ENCODE data around the gene DNAJB4. TPM values are rescaled to one million over a fixed set of nuclear protein-coding genes. Genes with fewer than 3 reads are reported as not detected.
"Not testable (repeated sequence)": the region's sequence is repeated elsewhere in the genome, so short reads cannot be mapped to it uniquely, and the experiment has no call there.

Gene DNAJB4
- total RNA-seq, 2 experiments from 2014 or later: 19.2 to 22.7 TPM

DNA sequence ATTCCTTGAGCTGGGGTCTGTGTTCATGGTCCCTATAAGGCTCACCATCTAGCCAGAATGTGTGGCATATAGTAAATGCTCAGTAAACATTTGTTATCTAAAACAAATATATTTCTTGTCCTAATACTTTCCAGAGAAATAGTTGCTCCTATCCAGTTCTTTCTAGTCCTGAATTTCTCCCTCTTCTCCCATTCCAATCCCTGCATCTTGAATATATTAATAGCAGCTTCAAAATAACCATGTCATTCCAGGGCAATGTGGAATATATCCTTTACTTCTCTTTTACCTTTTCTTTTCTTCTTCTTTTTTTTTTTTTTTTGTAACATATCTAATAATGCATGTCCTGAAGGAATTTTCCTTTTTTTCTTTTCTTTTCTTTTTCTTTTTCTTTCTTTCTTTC, 10.4 kb downstream of the DNAJB4 start:
- H3K9me3 Mint-ChIP-seq: no peaks in the 10 kb centered on the region
- no peak overlapping the region for H3K4me3 Mint-ChIP-seq
- H3K27me3 ChIP-seq (ENCODE audit: control insufficient read depth in 1 of 2, insufficient read depth in 2 of 2, low read length in 2 of 2): no peaks in the 10 kb centered on the region
- ChIA-PET POLR2A (interaction anchor here (1.2 kb wide), 1 partner anchor 36 kb away, joined by 3 read pairs; the partner anchor contains the start of gene FUBP1), CTCF (no interaction called here)
- H3K4me1 Mint-ChIP-seq (ENCODE audit: low read depth): peaks cover 4% of the 10 kb centered on the region
- ATAC-seq (ENCODE audit: poor library complexity) (no peak), DNase-seq (no peak)
- peaks cover 17% of the 10 kb centered on the region for H3K36me3 ChIP-seq (ENCODE audit: insufficient read depth, low read length)
- no peak overlapping the region for H3K27ac ChIP-seq (ENCODE audit: low read depth in 1 of 2, low read length in 2 of 2)
- no peak overlapping the region for H3K4me3 ChIP-seq (ENCODE audit: low read length)
- intact Hi-C loops (cut with DNase I, micrococcal nuclease): no loop called here
- H3K36me3 Mint-ChIP-seq (ENCODE audit: low read depth): peaks cover 35% of the 10 kb centered on the region
- H3K27me3 Mint-ChIP-seq: no peaks in the 10 kb centered on the region
- H3K9me3 ChIP-seq (ENCODE audit: control insufficient read depth in 1 of 2, insufficient read depth in 1 of 2, low read length in 2 of 2): no peaks in the 10 kb centered on the region
- no peak overlapping the region for H3K27ac Mint-ChIP-seq
- TF ChIP-seq, protein P1, sequence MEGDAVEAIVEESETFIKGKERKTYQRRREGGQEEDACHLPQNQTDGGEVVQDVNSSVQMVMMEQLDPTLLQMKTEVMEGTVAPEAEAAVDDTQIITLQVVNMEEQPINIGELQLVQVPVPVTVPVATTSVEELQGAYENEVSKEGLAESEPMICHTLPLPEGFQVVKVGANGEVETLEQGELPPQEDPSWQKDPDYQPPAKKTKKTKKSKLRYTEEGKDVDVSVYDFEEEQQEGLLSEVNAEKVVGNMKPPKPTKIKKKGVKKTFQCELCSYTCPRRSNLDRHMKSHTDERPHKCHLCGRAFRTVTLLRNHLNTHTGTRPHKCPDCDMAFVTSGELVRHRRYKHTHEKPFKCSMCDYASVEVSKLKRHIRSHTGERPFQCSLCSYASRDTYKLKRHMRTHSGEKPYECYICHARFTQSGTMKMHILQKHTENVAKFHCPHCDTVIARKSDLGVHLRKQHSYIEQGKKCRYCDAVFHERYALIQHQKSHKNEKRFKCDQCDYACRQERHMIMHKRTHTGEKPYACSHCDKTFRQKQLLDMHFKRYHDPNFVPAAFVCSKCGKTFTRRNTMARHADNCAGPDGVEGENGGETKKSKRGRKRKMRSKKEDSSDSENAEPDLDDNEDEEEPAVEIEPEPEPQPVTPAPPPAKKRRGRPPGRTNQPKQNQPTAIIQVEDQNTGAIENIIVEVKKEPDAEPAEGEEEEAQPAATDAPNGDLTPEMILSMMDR (IDR thresholded peaks at IDR 0.05): no peak
- H3K4me1 ChIP-seq (ENCODE audit: insufficient read depth, low read length): no peaks in the 10 kb centered on the region

DNA sequence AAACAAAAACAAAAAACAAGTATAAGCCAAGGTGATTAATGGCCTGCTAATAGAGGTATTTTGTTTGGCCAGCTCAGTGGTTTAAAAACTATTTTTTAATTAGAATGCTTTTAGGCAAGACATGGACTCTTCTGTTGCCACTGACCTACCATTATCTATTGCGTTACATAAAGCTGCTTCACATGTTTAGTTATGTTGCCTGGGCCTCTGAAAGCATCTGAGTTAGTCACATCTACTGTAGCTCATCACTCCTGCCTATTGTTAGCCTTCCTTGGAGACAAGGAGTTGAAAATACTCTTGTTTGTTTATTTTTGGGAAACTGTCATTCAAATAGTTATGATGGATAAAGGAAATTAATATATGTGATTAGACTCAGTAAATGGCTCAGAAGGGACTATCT, 14.3 kb downstream of the DNAJB4 start:
- ATAC-seq (ENCODE audit: poor library complexity) (no peak), DNase-seq (no peak)
- POLR2A ChIA-PET: interaction anchor here (0.7 to 1.7 kb wide), 2 partner anchors 14 to 41 kb away, joined by 4 read pairs; partner anchors contain the start of genes DNAJB4 and FUBP1
- H3K4me1 Mint-ChIP-seq (ENCODE audit: low read depth): no peaks in the 10 kb centered on the region
- H3K27me3 Mint-ChIP-seq: no peaks in the 10 kb centered on the region
- peaks cover 11% of the 10 kb centered on the region for H3K36me3 ChIP-seq (ENCODE audit: insufficient read depth, low read length)
- intact Hi-C loops (cut with DNase I, micrococcal nuclease): no loop called here
- peaks cover 28% of the 10 kb centered on the region for H3K36me3 Mint-ChIP-seq (ENCODE audit: low read depth)
- H3K27ac Mint-ChIP-seq: no peak overlapping the region
- TF ChIP-seq, protein P1 (IDR thresholded peaks at IDR 0.05): no peak
- CTCF ChIA-PET: no interaction called here
- no peaks in the 10 kb centered on the region for H3K4me1 ChIP-seq (ENCODE audit: insufficient read depth, low read length)
- no peak overlapping the region for H3K27ac ChIP-seq (ENCODE audit: low read depth in 1 of 2, low read length in 2 of 2)
- peaks cover 0 to 4% of the 10 kb centered on the region in 2 experiments for H3K9me3 ChIP-seq (ENCODE audit: control insufficient read depth in 1 of 2, insufficient read depth in 1 of 2, low read length in 2 of 2)
- H3K9me3 Mint-ChIP-seq: no peaks in the 10 kb centered on the region
- no peak overlapping the region for H3K4me3 ChIP-seq (ENCODE audit: low read length)
- no peak overlapping the region for H3K4me3 Mint-ChIP-seq
- H3K27me3 ChIP-seq (ENCODE audit: control insufficient read depth in 1 of 2, insufficient read depth in 2 of 2, low read length in 2 of 2): no peaks in the 10 kb centered on the region

DNA sequence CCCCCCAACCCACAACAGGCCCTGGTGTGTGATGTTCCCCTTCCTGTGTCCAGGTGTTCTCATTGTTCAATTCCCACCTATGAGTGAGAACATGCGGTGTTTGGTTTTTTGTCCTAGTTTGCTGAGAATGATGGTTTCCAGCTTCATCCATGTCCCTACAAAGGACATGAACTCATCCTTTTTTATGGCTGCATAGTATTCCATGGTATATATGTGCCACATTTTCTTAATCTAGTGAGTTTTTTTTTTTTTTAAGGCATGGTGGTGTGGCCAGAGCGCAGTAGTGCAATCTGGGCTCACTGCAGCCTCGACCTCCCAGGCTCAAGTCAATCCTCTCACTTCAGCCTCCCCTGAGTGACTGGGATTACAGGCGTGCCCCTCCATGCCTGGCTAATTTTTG, 16.4 kb downstream of the DNAJB4 start:
- H3K36me3 ChIP-seq (ENCODE audit: insufficient read depth, low read length); H3K27me3 Mint-ChIP-seq; ATAC-seq (ENCODE audit: poor library complexity); H3K9me3 ChIP-seq (ENCODE audit: control insufficient read depth in 1 of 2, insufficient read depth in 1 of 2, low read length in 2 of 2); intact Hi-C loops (cut with DNase I, micrococcal nuclease); H3K9me3 Mint-ChIP-seq; DNase-seq; H3K4me1 ChIP-seq (ENCODE audit: insufficient read depth, low read length); H3K27ac Mint-ChIP-seq; H3K4me3 ChIP-seq (ENCODE audit: low read length); POLR2A ChIA-PET; H3K4me1 Mint-ChIP-seq (ENCODE audit: low read depth); H3K4me3 Mint-ChIP-seq; H3K27ac ChIP-seq (ENCODE audit: low read depth in 1 of 2, low read length in 2 of 2); H3K27me3 ChIP-seq (ENCODE audit: control insufficient read depth in 1 of 2, insufficient read depth in 2 of 2, low read length in 2 of 2); CTCF ChIA-PET: not testable (repeated sequence)
- H3K36me3 Mint-ChIP-seq (ENCODE audit: low read depth): peaks cover 12% of the 10 kb centered on the region

DNA sequence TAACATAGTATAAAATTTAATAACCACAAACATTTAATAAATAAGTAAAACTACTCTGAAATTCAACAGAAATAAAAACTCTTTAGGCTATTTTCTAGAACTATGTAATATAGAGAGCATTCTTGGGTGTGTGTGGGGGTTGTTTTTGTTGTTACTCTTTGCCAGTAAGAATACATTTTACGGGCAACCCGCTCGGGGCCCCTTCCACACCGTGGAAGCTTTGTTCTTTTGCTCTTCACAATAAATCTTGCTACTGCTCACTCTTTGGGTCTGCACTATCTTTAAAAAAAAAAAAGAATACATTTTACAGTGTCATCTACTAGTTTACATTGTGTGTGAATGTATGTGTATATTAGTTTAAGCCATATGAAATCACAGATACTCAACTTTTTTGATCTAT, 25.1 kb downstream of the DNAJB4 start:
- H3K27ac Mint-ChIP-seq: no peak overlapping the region
- H3K27me3 ChIP-seq (ENCODE audit: control insufficient read depth in 1 of 2, insufficient read depth in 2 of 2, low read length in 2 of 2): no peaks in the 10 kb centered on the region
- H3K9me3 ChIP-seq (ENCODE audit: control insufficient read depth in 1 of 2, insufficient read depth in 1 of 2, low read length in 2 of 2): no peaks in the 10 kb centered on the region
- no peaks in the 10 kb centered on the region for H3K4me1 Mint-ChIP-seq (ENCODE audit: low read depth)
- no peaks in the 10 kb centered on the region for H3K36me3 ChIP-seq (ENCODE audit: insufficient read depth, low read length)
- H3K9me3 Mint-ChIP-seq: no peaks in the 10 kb centered on the region
- H3K4me3 ChIP-seq (ENCODE audit: low read length): no peak overlapping the region
- H3K4me3 Mint-ChIP-seq: no peak overlapping the region
- no peaks in the 10 kb centered on the region for H3K4me1 ChIP-seq (ENCODE audit: insufficient read depth, low read length)
- TF ChIP-seq, protein P1 (IDR thresholded peaks at IDR 0.05): no peak
- intact Hi-C loops (cut with DNase I, micrococcal nuclease): no loop called here
- H3K36me3 Mint-ChIP-seq (ENCODE audit: low read depth): no peaks in the 10 kb centered on the region
- ChIA-PET CTCF (interaction anchor here (1.1 kb wide), 1 partner anchor 8 kb away, joined by 3 read pairs; no protein-coding TSS in a partner anchor), POLR2A (interaction anchor here (0.9 kb wide), 1 partner anchor 28 kb away, joined by 7 read pairs; no protein-coding TSS in a partner anchor)
- H3K27me3 Mint-ChIP-seq: peaks cover 18% of the 10 kb centered on the region
- no peak for DNase-seq
- ATAC-seq (ENCODE audit: poor library complexity): no peak
- H3K27ac ChIP-seq (ENCODE audit: low read depth in 1 of 2, low read length in 2 of 2): no peak overlapping the region
